Activated CD4-positive, alpha-beta memory T cell treated with anti-CD3 and anti-CD28 coated beads for 36 hours (primary cell): ENCODE data around the gene SCRN3. TPM values are rescaled to one million over a fixed set of nuclear protein-coding genes. Genes with fewer than 3 reads are reported as not detected.

Experiments used
- CTCF ChIA-PET: fragments of 350-600 bp; sonication (Branson Sonifier 250); formaldehyde crosslinking; loops from one replicate; lab custom pipeline; 2021; ENCODE audit warnings: antibody characterized with exemption, inconsistent platforms; lab: Charles Lee
- POLR2A ChIA-PET: fragments of 350-600 bp; sonication (Branson Sonifier 250); formaldehyde crosslinking; loops from one replicate; lab custom pipeline; 2021; ENCODE audit warnings: antibody characterized with exemption; lab: Charles Lee
- DNase-seq: peaks from one replicate; pipeline ENCODE4 v3.0.0-alpha.2; 2020
- H3K27ac Mint-ChIP-seq: one replicate; pipeline ENCODE4 v1.8.0; 2021; ENCODE audit warnings: mixed read lengths
- H3K27me3 Mint-ChIP-seq: one replicate; pipeline ENCODE4 v1.8.0; 2021; ENCODE audit warnings: mixed read lengths
- H3K36me3 Mint-ChIP-seq: one replicate; pipeline ENCODE4 v1.8.0; 2021; ENCODE audit warnings: mixed read lengths
- H3K4me1 Mint-ChIP-seq: one replicate; pipeline ENCODE4 v1.8.0; 2021; ENCODE audit warnings: low read depth, mixed read lengths
- H3K4me3 Mint-ChIP-seq: one replicate; pipeline ENCODE4 v1.8.0; 2021; ENCODE audit warnings: mild to moderate bottlenecking, mixed read lengths
- H3K9me3 Mint-ChIP-seq: one replicate; pipeline ENCODE4 v1.8.0; 2021; ENCODE audit warnings: mixed read lengths
- intact Hi-C: fragments of 100-400 bp; cut with micrococcal nuclease; formaldehyde crosslinking; loops from one replicate; pipeline ENCODE4 v1.15.1; 2023
- total RNA-seq, 2 experiments: library from RNA; stranded (reverse); gene quantifications; one replicate each; pipeline ENCODE4 v1.2.3, GENCODE V29; 2021

SCRN3 gene
- total RNA-seq, 2 experiments from 2014 or later, result 12.4 to 12.9 TPM

GRCh38 chr2:174412256-174412655 lies 16.7 kb downstream of the SCRN3 start:
- DNase-seq, result no peak
- Mint-ChIP-seq H3K4me3 (no peak overlapping the region), H3K27ac (no peak overlapping the region), H3K27me3 (no peaks in the 10 kb centered on the region), H3K4me1 (no peaks in the 10 kb centered on the region), H3K9me3 (no peaks in the 10 kb centered on the region), H3K36me3 (peaks cover 11% of the 10 kb centered on the region)
- POLR2A ChIA-PET, result interaction anchor here (0.6 kb wide), 1 partner anchor 123 kb away, joined by 3 read pairs; no protein-coding TSS in a partner anchor
- CTCF ChIA-PET, result no interaction called here
- intact Hi-C loops, result no loop called here

- H3K9me3 Mint-ChIP-seq, result peaks cover 4% of the 10 kb centered on the region
- intact Hi-C loops, result no loop called here
- H3K4me3 Mint-ChIP-seq, result no peak overlapping the region
- ChIA-PET CTCF (interaction anchor here (0.6 kb wide), 1 partner anchor 34 kb away, joined by 3 read pairs; no protein-coding TSS in a partner anchor), POLR2A (no interaction called here)
- no peak overlapping the region for H3K27ac Mint-ChIP-seq
- no peak for DNase-seq
- H3K36me3 Mint-ChIP-seq, result peaks cover 12% of the 10 kb centered on the region
- H3K4me1 Mint-ChIP-seq, result no peaks in the 10 kb centered on the region
- H3K27me3 Mint-ChIP-seq, result no peaks in the 10 kb centered on the region
Observed at GRCh38 chr2:174428214-174428613, 32.7 kb downstream of the SCRN3 start.

- POLR2A ChIA-PET, result no interaction called here
- H3K9me3 Mint-ChIP-seq, result peaks cover 4% of the 10 kb centered on the region
- CTCF ChIA-PET, result interaction anchor here (1.2 kb wide), 1 partner anchor 33 kb away, joined by 4 read pairs; no protein-coding TSS in a partner anchor
- no peaks in the 10 kb centered on the region for H3K27me3 Mint-ChIP-seq
- H3K4me3 Mint-ChIP-seq, result no peak overlapping the region
- no peak for DNase-seq
- H3K27ac Mint-ChIP-seq, result no peak overlapping the region
- H3K4me1 Mint-ChIP-seq, result no peaks in the 10 kb centered on the region
- intact Hi-C loops, result no loop called here
- peaks cover 16% of the 10 kb centered on the region for H3K36me3 Mint-ChIP-seq
Observed at GRCh38 chr2:174430066-174430465, 34.5 kb downstream of the SCRN3 start.

- Mint-ChIP-seq H3K27me3 (no peaks in the 10 kb centered on the region), H3K4me3 (no peak overlapping the region), H3K4me1 (no peaks in the 10 kb centered on the region), H3K36me3 (peaks cover 21% of the 10 kb centered on the region), H3K27ac (no peak overlapping the region), H3K9me3 (peaks cover 4% of the 10 kb centered on the region)
- DNase-seq, result no peak
- intact Hi-C loops, result no loop called here
- POLR2A ChIA-PET, result no interaction called here
- CTCF ChIA-PET, result interaction anchor here (0.5 kb wide), 1 partner anchor 819 kb away, joined by 3 read pairs; no protein-coding TSS in a partner anchor
Observed at GRCh38 chr2:174431902-174432301, 36.4 kb downstream of the SCRN3 start.

GRCh38 chr2:174436351-174436750 lies 40.8 kb downstream of the SCRN3 start:
- intact Hi-C loops, result no loop called here
- POLR2A ChIA-PET, result no interaction called here
- CTCF ChIA-PET, result interaction anchor here (1.0 kb wide), 2 partner anchors 26 to 85 kb away, joined by 3 to 5 read pairs; no protein-coding TSS in a partner anchor
- Mint-ChIP-seq H3K9me3 (no peaks in the 10 kb centered on the region), H3K4me3 (no peak overlapping the region), H3K4me1 (no peaks in the 10 kb centered on the region), H3K36me3 (peaks cover 16% of the 10 kb centered on the region), H3K27ac (no peak overlapping the region), H3K27me3 (no peaks in the 10 kb centered on the region)
- no peak for DNase-seq

- Mint-ChIP-seq H3K4me3 (no peak overlapping the region), H3K4me1 (no peaks in the 10 kb centered on the region), H3K9me3 (no peaks in the 10 kb centered on the region), H3K36me3 (peaks cover 11% of the 10 kb centered on the region), H3K27me3 (no peaks in the 10 kb centered on the region), H3K27ac (no peak overlapping the region)
- POLR2A ChIA-PET, result no interaction called here
- CTCF ChIA-PET, result no interaction called here
- DNase-seq, result no peak
- intact Hi-C loops, result no loop called here
Observed at GRCh38 chr2:174438146-174438886, 42.8 kb downstream of the SCRN3 start.

- DNase-seq, result no peak
- CTCF ChIA-PET, result no interaction called here
- Mint-ChIP-seq H3K9me3 (no peaks in the 10 kb centered on the region), H3K36me3 (peaks cover 9% of the 10 kb centered on the region), H3K4me1 (no peaks in the 10 kb centered on the region), H3K4me3 (no peak overlapping the region), H3K27ac (no peak overlapping the region), H3K27me3 (no peaks in the 10 kb centered on the region)
- POLR2A ChIA-PET, result no interaction called here
- intact Hi-C loops, result no loop called here
Observed at GRCh38 chr2:174439323-174439722, 43.8 kb downstream of the SCRN3 start.

GRCh38 chr2:174439950-174440349 lies 44.4 kb downstream of the SCRN3 start:
- Mint-ChIP-seq H3K27me3 (no peaks in the 10 kb centered on the region), H3K27ac (no peak overlapping the region), H3K4me1 (no peaks in the 10 kb centered on the region), H3K36me3 (peaks cover 12% of the 10 kb centered on the region), H3K4me3 (no peak overlapping the region), H3K9me3 (no peaks in the 10 kb centered on the region)
- CTCF ChIA-PET, result no interaction called here
- DNase-seq, result no peak
- POLR2A ChIA-PET, result no interaction called here
- intact Hi-C loops, result no loop called here

GRCh38 chr2:174442546-174443510 lies 47.3 kb downstream of the SCRN3 start:
- intact Hi-C loops, result no loop called here
- H3K27me3 Mint-ChIP-seq, result no peaks in the 10 kb centered on the region
- H3K27ac Mint-ChIP-seq, result no peak overlapping the region
- no peak overlapping the region for H3K4me3 Mint-ChIP-seq
- H3K9me3 Mint-ChIP-seq, result no peaks in the 10 kb centered on the region
- peaks cover 10% of the 10 kb centered on the region for H3K36me3 Mint-ChIP-seq
- ChIA-PET POLR2A (no interaction called here), CTCF (interaction anchor here (1.2 kb wide), 1 partner anchor 20 kb away, joined by 4 read pairs; no protein-coding TSS in a partner anchor)
- no peak for DNase-seq
- no peaks in the 10 kb centered on the region for H3K4me1 Mint-ChIP-seq

GRCh38 chr2:174444761-174445160 lies 49.2 kb downstream of the SCRN3 start:
- no peak for DNase-seq

GRCh38 chr2:174445248-174445647 lies 49.7 kb downstream of the SCRN3 start:
- Mint-ChIP-seq H3K36me3 (peaks cover 21% of the 10 kb centered on the region), H3K9me3 (no peaks in the 10 kb centered on the region), H3K4me3 (no peak overlapping the region), H3K27ac (no peak overlapping the region), H3K27me3 (no peaks in the 10 kb centered on the region), H3K4me1 (peaks cover 3% of the 10 kb centered on the region)
- intact Hi-C loops, result no loop called here
- DNase-seq, result no peak
- ChIA-PET POLR2A (no interaction called here), CTCF (no interaction called here)

More at GRCh38 chr2:174444761-174445160, 49.2 kb downstream of the SCRN3 start:
- CTCF ChIA-PET, result no interaction called here
- Mint-ChIP-seq H3K4me3 (no peak overlapping the region), H3K36me3 (peaks cover 19% of the 10 kb centered on the region), H3K27ac (no peak overlapping the region), H3K9me3 (no peaks in the 10 kb centered on the region), H3K27me3 (no peaks in the 10 kb centered on the region), H3K4me1 (no peaks in the 10 kb centered on the region)
- POLR2A ChIA-PET, result no interaction called here
- intact Hi-C loops, result no loop called here

- POLR2A ChIA-PET, result no interaction called here
Observed at GRCh38 chr2:174446531-174446930, 51.0 kb downstream of the SCRN3 start.

More at GRCh38 chr2:174446531-174446930, 51.0 kb downstream of the SCRN3 start:
- H3K9me3 Mint-ChIP-seq, result no peaks in the 10 kb centered on the region
- peaks cover 21% of the 10 kb centered on the region for H3K36me3 Mint-ChIP-seq
- H3K27me3 Mint-ChIP-seq, result no peaks in the 10 kb centered on the region
- H3K4me1 Mint-ChIP-seq, result peaks cover 7% of the 10 kb centered on the region
- intact Hi-C loops, result no loop called here
- no peak for DNase-seq
- no peak overlapping the region for H3K27ac Mint-ChIP-seq
- H3K4me3 Mint-ChIP-seq, result no peak overlapping the region
- CTCF ChIA-PET, result interaction anchor here (0.9 kb wide), 1 partner anchor 16 kb away, joined by 3 read pairs; no protein-coding TSS in a partner anchor
